H1 (cell line): ENCODE data around the gene GJB4. TPM values are rescaled to one million over a fixed set of nuclear protein-coding genes. Genes with fewer than 3 reads are reported as not detected.
A peak's percentile ranks its signal among the peaks of the same experiment; 100 is the strongest.

Experiments
- CTCF ChIA-PET: fragments of 300-600 bp; sonication (Branson Sonifier 250); formaldehyde crosslinking; loops from one replicate; lab custom pipeline; 2021; ENCODE audit not compliant: partially characterized antibody; lab: Charles Lee
- POLR2A ChIA-PET: fragments of 300-600 bp; sonication (Branson Sonifier 250); formaldehyde crosslinking; loops from one replicate; lab custom pipeline; 2021; ENCODE audit warnings: inconsistent platforms; ENCODE audit not compliant: partially characterized antibody; lab: Charles Lee
- DNase-seq, 2 experiments: peaks; one replicate each; pipeline versions ENCODE4 v3.0.0 to v3.0.0-alpha.2; 2010 to 2022; ENCODE audit warnings: low spot score in 2 of 2, low read depth in 1 of 2, mixed read lengths in 1 of 2
- FAIRE-seq: peaks from 2 replicates; lab custom pipeline; 2011; peaks lifted over from hg19 to GRCh38; lab: Jason Lieb, UNC
- H2AFZ ChIP-seq: 2 replicates; pipeline ENCODE4 v1.8.1; 2012; ENCODE audit warnings: low read length, inconsistent platforms
- H2AK5ac ChIP-seq: 2 replicates; pipeline ENCODE4 v1.6.1; 2013; ENCODE audit warnings: low read depth, low read length
- H2BK120ac ChIP-seq: replicated peaks from 2 replicates; pipeline ENCODE3; 2013; ENCODE audit warnings: low read depth, low read length, inconsistent platforms
- H2BK12ac ChIP-seq: 2 replicates; pipeline ENCODE4 v1.6.1; 2013; ENCODE audit warnings: low read depth, low read length
- H2BK15ac ChIP-seq: 2 replicates; pipeline ENCODE4 v1.6.1; 2013; ENCODE audit warnings: low read length
- H2BK20ac ChIP-seq: 2 replicates; pipeline ENCODE4 v1.6.1; 2013; ENCODE audit warnings: low read length
- H2BK5ac ChIP-seq: 2 replicates; pipeline ENCODE4 v1.6.1; 2013; ENCODE audit warnings: low read depth, low read length
- H3K14ac ChIP-seq: 2 replicates; pipeline ENCODE4 v1.6.1; 2013; ENCODE audit warnings: inconsistent platforms; ENCODE audit not compliant: insufficient read length
- H3K18ac ChIP-seq: 2 replicates; pipeline ENCODE4 v1.6.1; 2013; ENCODE audit warnings: low read length; ENCODE audit errors: extremely low read depth
- H3K23ac ChIP-seq: 2 replicates; pipeline ENCODE4 v1.6.1; 2013; ENCODE audit warnings: inconsistent platforms; ENCODE audit not compliant: insufficient read length
- H3K23me2 ChIP-seq: 2 replicates; pipeline ENCODE4 v1.6.1; 2013; ENCODE audit warnings: low read depth, low read length
- H3K27ac ChIP-seq: 2 replicates; pipeline ENCODE4 v1.6.1; 2011; ENCODE audit warnings: low read depth, low read length, inconsistent platforms
- H3K27me3 ChIP-seq, 4 experiments: replicated peaks in 1 of 4; 1 replicate in 1 of 4; 2 replicates in 3 of 4; pipeline versions ENCODE4 v1.6.1 to v1.8.1; 2011 to 2013; ENCODE audit warnings: low read length in 3 of 4, mild to moderate bottlenecking in 3 of 4, inconsistent platforms in 2 of 4, mixed read lengths in 2 of 4, moderate library complexity in 1 of 4; ENCODE audit not compliant: control insufficient read depth in 3 of 4, insufficient read depth in 3 of 4; ENCODE audit errors: extremely low read depth in 1 of 4
- H3K36me3 ChIP-seq, 4 experiments: 2 replicates each; pipeline versions ENCODE4 v1.6.1 to v1.8.1; 2011 to 2013; ENCODE audit warnings: mild to moderate bottlenecking in 4 of 4, low read length in 3 of 4, moderate library complexity in 2 of 4, control low read depth in 1 of 4, inconsistent platforms in 1 of 4; ENCODE audit not compliant: insufficient read depth in 4 of 4, control insufficient read depth in 2 of 4
- H3K4ac ChIP-seq: replicated peaks from 2 replicates; pipeline ENCODE3; 2013; ENCODE audit warnings: low read length, low read depth, mixed read lengths, inconsistent platforms; ENCODE audit not compliant: insufficient read length
- H3K4me1 ChIP-seq, 4 experiments: replicated peaks in 1 of 4; 1 replicate in 1 of 4; 2 replicates in 3 of 4; pipeline versions ENCODE4 v1.6.1 to v1.8.1; 2011 to 2013; ENCODE audit warnings: low read length in 3 of 4, inconsistent platforms in 2 of 4, mixed read lengths in 1 of 4; ENCODE audit not compliant: insufficient read depth in 4 of 4, control insufficient read depth in 3 of 4
- H3K4me2 ChIP-seq, 2 experiments: 2 replicates each; pipeline versions ENCODE4 v1.6.1 to v1.8.1; 2011 to 2013; ENCODE audit warnings: low read depth in 2 of 2, low read length in 2 of 2, control low read depth in 1 of 2, inconsistent platforms in 1 of 2, mild to moderate bottlenecking in 1 of 2; ENCODE audit not compliant: insufficient read depth in 1 of 2
- H3K4me3 ChIP-seq, 4 experiments: fragments of 200-600, 300-600 bp in 1 of 4; sonication (generic), shearing (Covaris generic), sonication (Bioruptor Twin) in 1 of 4; 2 replicates each; pipeline versions ENCODE4 v1.5.1 to v1.8.1; 2011 to 2016; ENCODE audit warnings: low read length in 4 of 4, low read depth in 3 of 4, control low read depth in 2 of 4, inconsistent platforms in 2 of 4, mild to moderate bottlenecking in 2 of 4, mixed read lengths in 1 of 4, moderate library complexity in 1 of 4; ENCODE audit not compliant: insufficient read depth in 2 of 4; ENCODE audit errors: extremely low read depth in 1 of 4
- H3K56ac ChIP-seq: replicated peaks from 2 replicates; pipeline ENCODE3; 2013; ENCODE audit warnings: low read depth, mild to moderate bottlenecking, mixed read lengths, low read length, inconsistent platforms; ENCODE audit not compliant: insufficient read length
- H3K79me1 ChIP-seq: 2 replicates; pipeline ENCODE4 v1.6.1; 2013; ENCODE audit warnings: low read depth, low read length, control low read depth
- H3K79me2 ChIP-seq, 2 experiments: 2 replicates each; pipeline versions ENCODE4 v1.6.1 to v1.8.1; 2012 to 2013; ENCODE audit warnings: low read length in 2 of 2, mild to moderate bottlenecking in 2 of 2, inconsistent platforms in 1 of 2; ENCODE audit not compliant: insufficient read depth in 2 of 2, control insufficient read depth in 1 of 2
- H3K9ac ChIP-seq, 4 experiments: replicated peaks in 1 of 4; 1 replicate in 1 of 4; 2 replicates in 3 of 4; pipeline versions ENCODE4 v1.6.1 to v1.8.1; 2011 to 2013; ENCODE audit warnings: low read depth in 3 of 4, low read length in 3 of 4, control low read depth in 2 of 4, mild to moderate bottlenecking in 2 of 4, moderate library complexity in 2 of 4, inconsistent platforms in 1 of 4; ENCODE audit errors: extremely low read depth in 1 of 4
- H3K9me3 ChIP-seq, 2 experiments: 2 replicates each; pipeline versions ENCODE4 v1.6.1 to v1.8.1; 2012 to 2013; ENCODE audit warnings: mild to moderate bottlenecking in 2 of 2, moderate library complexity in 2 of 2, control low read depth in 1 of 2, inconsistent platforms in 1 of 2, low read depth in 1 of 2, low read length in 1 of 2, mixed read lengths in 1 of 2; ENCODE audit not compliant: insufficient read depth in 2 of 2
- H4K20me1 ChIP-seq, 2 experiments: replicated peaks in 1 of 2; 2 replicates each; pipeline versions ENCODE3 to v1.8.1; 2011 to 2013; ENCODE audit warnings: inconsistent platforms in 2 of 2, low read length in 2 of 2, mild to moderate bottlenecking in 1 of 2; ENCODE audit not compliant: insufficient read depth in 2 of 2, control insufficient read depth in 1 of 2
- H4K5ac ChIP-seq: 2 replicates; pipeline ENCODE4 v1.6.1; 2013; ENCODE audit warnings: low read length, low read depth, mixed read lengths, inconsistent platforms; ENCODE audit not compliant: insufficient read length
- H4K8ac ChIP-seq: 2 replicates; pipeline ENCODE4 v1.8.0; 2013; ENCODE audit warnings: mild to moderate bottlenecking, moderate library complexity, low read length, inconsistent platforms; ENCODE audit not compliant: insufficient read depth; ENCODE audit errors: extremely low read depth
- H4K91ac ChIP-seq: replicated peaks from 2 replicates; pipeline ENCODE3; 2013; ENCODE audit warnings: low read length, mixed read lengths, inconsistent platforms; ENCODE audit not compliant: insufficient read length
- ASH2L ChIP-seq: fragments of 200-600, 300-600 bp; sonication (generic); IDR thresholded peaks from one replicate; pipeline ENCODE4 v1.7.1; 2017; ENCODE audit warnings: low read length
- CHD2 ChIP-seq: IDR thresholded peaks from 2 replicates; pipeline ENCODE4 v1.6.1; 2012; ENCODE audit warnings: low read length, improper control_type of control experiment
- GABPA ChIP-seq: IDR thresholded peaks from 2 replicates; pipeline ENCODE4 v1.6.1; 2011; ENCODE audit warnings: mild to moderate bottlenecking, low read length, moderate library complexity, borderline replicate concordance; ENCODE audit not compliant: insufficient read depth
- YY1 ChIP-seq: IDR thresholded peaks from 2 replicates; pipeline ENCODE4 v1.6.1; 2011; ENCODE audit warnings: low read depth, mild to moderate bottlenecking, low read length
- WGBS, 2 experiments: shearing (Covaris generic) in 1 of 2; methylation state at CpG; one replicate each; pipeline versions ENCODE4 v1.1.6 to v1.1.7; 2013 to 2015; ENCODE audit warnings: low lambda C conversion rate in 2 of 2, mixed read lengths in 2 of 2, inconsistent platforms in 1 of 2, low coverage in 1 of 2, missing lambda C conversion rate in 1 of 2; ENCODE audit not compliant: insufficient replicate concordance in 2 of 2, insufficient coverage in 1 of 2, insufficient read length in 1 of 2; ENCODE audit errors: extremely low coverage in 1 of 2, missing lambda C conversion rate in 1 of 2; 5-methylcytosine and 5-hydroxymethylcytosine counted together
- polyA plus RNA-seq, 7 experiments: library from polyadenylated mRNA; depleted of rRNA in 3 of 7; stranded (reverse) in 5 of 7; unstranded in 2 of 7; fragments of >200 nt in 5 of 7; fragments of 200-250 nt in 2 of 7; gene quantifications; 1 replicate in 5 of 7; 2 replicates in 1 of 7; 4 replicates in 1 of 7; pipeline versions ENCODE4 v1.2.1 to v1.2.3, GENCODE V29; 2011 to 2013; ENCODE audit warnings: missing spikeins in 2 of 7, mixed read lengths in 2 of 7
- total RNA-seq: library from RNA; stranded (reverse); fragmentation: NEBNext Ultra II Directional; extraction: Animal tissue kit (Norgen Biotek cat#: 25700); gene quantifications from 2 replicates; pipeline ENCODE4 v1.2.1, GENCODE V29; 2021

The GJB4 gene
- total and polyA plus RNA-seq, 2 of the 8 experiments (the other 6 are each of a cell fraction or from before 2014, with no cell fraction given) = 0.20 to 0.41 TPM

DNA sequence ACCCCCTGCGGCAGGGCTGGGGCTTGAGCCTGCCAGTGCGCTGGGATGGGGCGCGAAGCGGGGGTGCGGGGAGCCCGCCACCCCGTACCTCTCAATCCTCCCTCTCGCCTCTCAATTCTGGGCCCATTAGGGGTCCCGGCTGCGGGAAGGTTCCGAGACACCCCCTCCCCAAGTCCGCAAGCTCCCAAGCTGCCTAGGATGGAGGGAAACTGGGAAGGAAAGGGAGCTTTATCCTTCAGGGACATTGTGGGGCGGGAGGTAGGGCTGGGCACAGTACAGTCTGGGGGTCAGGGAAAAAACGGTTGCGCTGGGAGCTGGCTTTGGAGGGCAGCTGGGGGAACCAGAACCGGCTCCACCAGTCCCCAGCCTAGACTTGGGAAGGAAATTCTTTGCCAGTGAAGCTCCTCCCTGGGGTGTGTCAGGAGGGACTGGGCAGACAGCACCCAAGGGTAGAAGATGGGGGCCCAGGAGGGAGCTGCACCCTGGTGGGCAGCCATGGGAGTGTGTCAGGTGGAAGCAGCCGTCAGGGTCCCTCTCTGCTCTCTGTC, 22.4 kb downstream of the GJB4 start:
- POLR2A ChIA-PET = interaction anchor here (0.8 to 1.5 kb wide), 5 partner anchors 11 to 78 kb away, joined by 3 to 6 read pairs (median 3); partner anchors contain the start of gene SMIM12
- WGBS, 2 experiments = 13% methylated on average over 10 of the region's 18 CpGs; no CpG with 5 or more reads in 1 of the 2 experiments
- no peak for DNase-seq

More for the DNA sequence above, 22.4 kb downstream of the GJB4 start:
- H3K79me1 ChIP-seq = no peaks in the 10 kb centered on the region
- H3K4me3 ChIP-seq = peak overlapping the region; percentile 51 to 83 (median 80)
- H4K5ac ChIP-seq = no peak overlapping the region
- H3K23ac ChIP-seq = no peak overlapping the region
- H3K18ac ChIP-seq = peak overlapping the region; percentile 56; the same call in 1 of the 2 replicates
- no peak overlapping the region; the same call in 1 of the 2 replicates for H2BK15ac ChIP-seq
- no peak overlapping the region for H2BK20ac ChIP-seq
- H3K4me2 ChIP-seq = peak overlapping the region; percentile 53 to 98
- no peaks in the 10 kb centered on the region for H3K9me3 ChIP-seq
- H3K4ac ChIP-seq = no peak overlapping the region
- H4K91ac ChIP-seq = no peak overlapping the region
- H2BK120ac ChIP-seq = no peak overlapping the region
- no peaks in the 10 kb centered on the region for H4K20me1 ChIP-seq
- no peak overlapping the region for H3K14ac ChIP-seq
- peaks cover 0 to 14% (median 5%) of the 10 kb centered on the region in 4 experiments; a peak in 4 of 7 replicates for H3K4me1 ChIP-seq
- peak overlapping the region; percentile 47; the same call in 1 of the 2 replicates for H2AFZ ChIP-seq
- H2BK5ac ChIP-seq = 0 out of 2 replicates have a peak overlapping the region, but pooled peaks have one; percentile 35
- no peaks in the 10 kb centered on the region for H3K36me3 ChIP-seq
- no peak for TF ChIP-seq GABPA
- no peak for TF ChIP-seq CHD2
- TF ChIP-seq ASH2L = peak; percentile 3
- no peak for TF ChIP-seq YY1
- TF ChIP-seq, all 59 proteins: peak for 1
- Histone ChIP-seq H3K23me2 (peaks cover 15% of the 10 kb centered on the region; the same call in 1 of the 2 replicates), H3K27me3 (peaks cover 0 to 24% (median 10%) of the 10 kb centered on the region in 4 experiments; a peak in 5 of 7 replicates), H2BK12ac (peak overlapping the region; percentile 50; the same call in 1 of the 2 replicates), H3K79me2 (no peaks in the 10 kb centered on the region), H3K9ac (no peak overlapping the region; a peak in 2 of 7 replicates), H4K8ac (peak overlapping the region; percentile 60; the same call in 1 of the 2 replicates), H3K56ac (peak overlapping the region; percentile 22), H2AK5ac (no peak overlapping the region), H3K27ac (no peak overlapping the region)
- CTCF ChIA-PET = interaction anchor here (0.6 to 3.6 kb wide), 15 partner anchors 11 to 376 kb away, joined by 3 to 17 read pairs (median 3); no protein-coding TSS in a partner anchor
- FAIRE-seq = no peak
